MM.1S (cell line): ENCODE measurements around the gene PTTG2.

ENCODE experiments used
- DNase-seq: peaks from one replicate; pipeline ENCODE4 v3.0.0-alpha.2; 2015
- H2AFZ ChIP-seq: fragments of 300-600 bp; sonication (generic); 2 replicates; pipeline ENCODE4 v1.6.0; 2016; ENCODE audit warnings: antibody characterized with exemption, low read length
- H3F3A ChIP-seq: fragments of 300-600 bp; sonication (generic); 2 replicates; pipeline ENCODE4 v1.6.1; 2016; ENCODE audit warnings: mild to moderate bottlenecking, antibody characterized with exemption, low read length, moderate library complexity, mixed read lengths; ENCODE audit not compliant: insufficient read depth
- H3K27ac ChIP-seq: fragments of 300-600 bp; sonication (generic); 2 replicates; pipeline ENCODE4 v1.5.1; 2016; ENCODE audit warnings: mild to moderate bottlenecking, low read length
- H3K27me3 ChIP-seq: fragments of 300-600 bp; sonication (generic); replicated peaks from 2 replicates; pipeline ENCODE4 v1.6.0; 2016; ENCODE audit warnings: low read length; ENCODE audit not compliant: insufficient read depth
- H3K36me3 ChIP-seq: fragments of 300-600 bp; sonication (generic); replicated peaks from 2 replicates; pipeline ENCODE4 v1.6.1; 2016; ENCODE audit warnings: mild to moderate bottlenecking, low read length, mixed read lengths; ENCODE audit not compliant: insufficient read depth
- H3K4me1 ChIP-seq: fragments of 300-600 bp; sonication (generic); 2 replicates; pipeline ENCODE4 v1.6.1; 2016; ENCODE audit warnings: low read length, mixed read lengths
- H3K4me2 ChIP-seq: fragments of 300-600 bp; sonication (generic); 2 replicates; pipeline ENCODE4 v1.6.0; 2016; ENCODE audit warnings: low read depth, low read length
- H3K4me3 ChIP-seq: fragments of 300-600 bp; sonication (generic); 2 replicates; pipeline ENCODE4 v1.5.1; 2016; ENCODE audit warnings: low read length, mixed read lengths
- H3K79me2 ChIP-seq: fragments of 300-600 bp; sonication (generic); 2 replicates; pipeline ENCODE4 v1.6.1; 2016; ENCODE audit warnings: mixed run types, low read length, mixed read lengths
- H3K9ac ChIP-seq: fragments of 300-600 bp; sonication (generic); 2 replicates; pipeline ENCODE4 v1.6.1; 2016; ENCODE audit warnings: low read length, mixed read lengths
- H3K9me2 ChIP-seq: fragments of 300-600 bp; sonication (generic); replicated peaks from 2 replicates; pipeline ENCODE4 v1.6.1; 2016; ENCODE audit warnings: mild to moderate bottlenecking, low read length, mixed read lengths; ENCODE audit not compliant: insufficient read depth
- H3K9me3 ChIP-seq: fragments of 300-600 bp; sonication (generic); replicated peaks from 2 replicates; pipeline ENCODE4 v1.6.1; 2016; ENCODE audit warnings: mild to moderate bottlenecking, low read length, mixed read lengths; ENCODE audit not compliant: insufficient read depth
- H4K20me1 ChIP-seq: fragments of 300-600 bp; sonication (generic); 2 replicates; pipeline ENCODE4 v1.6.1; 2016; ENCODE audit warnings: mild to moderate bottlenecking, low read length, moderate library complexity, mixed read lengths; ENCODE audit not compliant: insufficient read depth
- CTCF ChIP-seq: fragments of 300-600 bp; sonication (generic); IDR thresholded peaks from 2 replicates; pipeline ENCODE4 v1.5.1; 2016; ENCODE audit warnings: antibody characterized with exemption, low read length, mixed read lengths
- EZH2 ChIP-seq: fragments of 300-600 bp; sonication (generic); optimal IDR thresholded peaks from 2 replicates; pipeline ENCODE3; 2017; ENCODE audit warnings: low read depth, mild to moderate bottlenecking, antibody characterized with exemption, low read length, mixed read lengths
- EZH2phosphoT487 ChIP-seq: fragments of 300-600 bp; sonication (generic); IDR thresholded peaks from 2 replicates; pipeline ENCODE4 v1.6.1; 2018; ENCODE audit warnings: antibody characterized with exemption, low read length

The PTTG2 gene

GRCh38 chr4:37927434-37927833 is 32.8 kb upstream of the PTTG2 start:
- H3K27me3 ChIP-seq: no peaks in the 10 kb centered on the region
- no peak for DNase-seq
- no peak overlapping the region for H3K27ac ChIP-seq
- no peaks in the 10 kb centered on the region for H3F3A ChIP-seq
- no peaks in the 10 kb centered on the region for H3K4me1 ChIP-seq
- H3K9me2 ChIP-seq: no peaks in the 10 kb centered on the region
- H3K9me3 ChIP-seq: no peaks in the 10 kb centered on the region
- H2AFZ ChIP-seq: no peak overlapping the region
- no peaks in the 10 kb centered on the region for H3K36me3 ChIP-seq
- H3K4me2 ChIP-seq: no peak overlapping the region
- peaks cover 28% of the 10 kb centered on the region for H3K79me2 ChIP-seq
- TF ChIP-seq EZH2phosphoT487: no peak
- TF ChIP-seq EZH2: no peak
- TF ChIP-seq CTCF: no peak
- no peaks in the 10 kb centered on the region for H4K20me1 ChIP-seq
- H3K4me3 ChIP-seq: no peak overlapping the region
- H3K9ac ChIP-seq: no peak overlapping the region

- Histone ChIP-seq H4K20me1 (no peaks in the 10 kb centered on the region), H3K9me3 (no peaks in the 10 kb centered on the region), H3K79me2 (peaks cover 28% of the 10 kb centered on the region), H3K4me2 (no peak overlapping the region), H3K27me3 (no peaks in the 10 kb centered on the region), H2AFZ (no peak overlapping the region), H3F3A (no peaks in the 10 kb centered on the region), H3K9me2 (no peaks in the 10 kb centered on the region), H3K36me3 (no peaks in the 10 kb centered on the region), H3K9ac (no peak overlapping the region), H3K4me1 (no peaks in the 10 kb centered on the region), H3K27ac (no peak overlapping the region), H3K4me3 (no peak overlapping the region)
- DNase-seq: no peak
- TF ChIP-seq EZH2 (no peak), CTCF (no peak), EZH2phosphoT487 (no peak)
These were observed 31.5 kb upstream of the PTTG2 start for GRCh38 chr4:37928426-37929416.

- H3K36me3 ChIP-seq: no peaks in the 10 kb centered on the region
- H3K4me3 ChIP-seq: no peak overlapping the region
- no peaks in the 10 kb centered on the region for H3F3A ChIP-seq
- H4K20me1 ChIP-seq: no peaks in the 10 kb centered on the region
- no peak overlapping the region for H3K9ac ChIP-seq
- no peak overlapping the region for H2AFZ ChIP-seq
- no peaks in the 10 kb centered on the region for H3K4me1 ChIP-seq
- no peaks in the 10 kb centered on the region for H3K9me2 ChIP-seq
- no peak overlapping the region for H3K4me2 ChIP-seq
- TF ChIP-seq CTCF (no peak), EZH2 (no peak)
- DNase-seq: no peak
- H3K79me2 ChIP-seq: peaks cover 18% of the 10 kb centered on the region
- no peaks in the 10 kb centered on the region for H3K9me3 ChIP-seq
- no peak overlapping the region for H3K27ac ChIP-seq
- no peaks in the 10 kb centered on the region for H3K27me3 ChIP-seq
These were observed 26.1 kb upstream of the PTTG2 start for GRCh38 chr4:37934096-37934495.
